Upper lobe of left lung (tissue), 4 donors: Measurements from ENCODE around the gene ABCF1.
A peak's percentile ranks its signal among the peaks of the same experiment; 100 is the strongest.

Experiments
- POLR2A ChIP-seq, 4 donors: fragments of 450-650 bp; IDR thresholded peaks; one replicate each; pipeline ENCODE4 v1.5.1; 2016 to 2017; ENCODE audit warnings: antibody characterized with exemption in 4 of 4, mild to moderate bottlenecking in 2 of 4
- POLR2AphosphoS5 ChIP-seq, 2 donors: sonication (generic); formaldehyde crosslinking; IDR thresholded peaks; one replicate each; pipeline ENCODE4 v1.5.1; 2017; ENCODE audit warnings: antibody characterized with exemption in 2 of 2
- TF ChIP-seq, protein P1 (sequence below), 6 experiments: fragments of 450-650 bp in 4 of 6; fragments of 200-600 bp in 2 of 6; sonication (generic) in 2 of 6; IDR thresholded peaks; one replicate each; pipeline ENCODE4 v1.5.1; 2016 to 2019; ENCODE audit warnings: antibody characterized with exemption in 6 of 6

DNA sequence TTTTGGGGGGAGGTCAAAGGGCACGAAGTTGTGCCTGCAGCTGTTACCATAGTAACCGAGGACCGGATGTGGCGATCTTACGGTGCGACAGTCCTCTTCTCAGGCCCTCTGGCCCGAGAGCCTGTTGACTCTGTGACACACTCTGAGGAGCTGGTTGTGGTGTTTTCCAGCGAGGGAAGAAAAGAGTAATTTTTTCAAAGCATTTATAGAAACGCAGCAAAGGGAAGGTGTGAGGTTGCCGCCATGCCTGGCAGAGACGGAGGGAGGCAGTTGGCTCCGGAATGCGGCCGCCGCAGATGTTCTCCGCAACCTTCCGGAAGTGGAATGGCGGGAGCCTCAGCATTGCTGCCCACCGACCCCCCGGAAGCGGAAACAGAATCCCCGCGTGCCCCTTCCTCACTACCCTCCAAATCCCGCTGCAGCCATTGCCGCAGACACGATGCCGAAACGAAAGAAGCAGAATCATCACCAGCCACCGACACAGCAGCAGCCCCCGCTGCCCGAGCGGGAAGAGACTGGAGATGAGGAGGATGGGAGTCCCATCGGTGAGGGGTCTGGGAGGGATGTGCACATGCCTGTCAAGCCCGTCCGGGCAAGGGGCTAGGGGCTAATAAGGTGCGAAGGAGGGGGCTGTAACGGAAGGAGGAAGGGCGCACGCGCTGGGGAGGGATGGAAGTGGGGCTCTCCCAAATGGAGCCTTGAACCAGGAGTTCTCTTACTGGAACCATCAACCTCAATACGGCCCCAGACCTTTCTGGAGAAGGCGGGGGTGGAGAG, 14.1 kb upstream of the ABCF1 start, which contains the start of gene PRR3:
- TF ChIP-seq, protein P1, sequence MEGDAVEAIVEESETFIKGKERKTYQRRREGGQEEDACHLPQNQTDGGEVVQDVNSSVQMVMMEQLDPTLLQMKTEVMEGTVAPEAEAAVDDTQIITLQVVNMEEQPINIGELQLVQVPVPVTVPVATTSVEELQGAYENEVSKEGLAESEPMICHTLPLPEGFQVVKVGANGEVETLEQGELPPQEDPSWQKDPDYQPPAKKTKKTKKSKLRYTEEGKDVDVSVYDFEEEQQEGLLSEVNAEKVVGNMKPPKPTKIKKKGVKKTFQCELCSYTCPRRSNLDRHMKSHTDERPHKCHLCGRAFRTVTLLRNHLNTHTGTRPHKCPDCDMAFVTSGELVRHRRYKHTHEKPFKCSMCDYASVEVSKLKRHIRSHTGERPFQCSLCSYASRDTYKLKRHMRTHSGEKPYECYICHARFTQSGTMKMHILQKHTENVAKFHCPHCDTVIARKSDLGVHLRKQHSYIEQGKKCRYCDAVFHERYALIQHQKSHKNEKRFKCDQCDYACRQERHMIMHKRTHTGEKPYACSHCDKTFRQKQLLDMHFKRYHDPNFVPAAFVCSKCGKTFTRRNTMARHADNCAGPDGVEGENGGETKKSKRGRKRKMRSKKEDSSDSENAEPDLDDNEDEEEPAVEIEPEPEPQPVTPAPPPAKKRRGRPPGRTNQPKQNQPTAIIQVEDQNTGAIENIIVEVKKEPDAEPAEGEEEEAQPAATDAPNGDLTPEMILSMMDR (IDR thresholded peaks at IDR 0.05), result no peak
- TF ChIP-seq POLR2A (IDR thresholded peaks at IDR 0.05) (peak in 3 of 4 donors; percentile 21 to 76 (median 51)), POLR2AphosphoS5 (IDR thresholded peaks at IDR 0.05) (peak; percentile 18 to 39)
